HG03196 (cell line): ENCODE data around the gene PSPH.

ENCODE experiments used
- ATAC-seq: cut with Tn5 transposase; IDR thresholded peaks from one replicate; pipeline ENCODE4 v1.9.1; 2021; ENCODE audit not compliant: unreplicated experiment

PSPH gene

DNA sequence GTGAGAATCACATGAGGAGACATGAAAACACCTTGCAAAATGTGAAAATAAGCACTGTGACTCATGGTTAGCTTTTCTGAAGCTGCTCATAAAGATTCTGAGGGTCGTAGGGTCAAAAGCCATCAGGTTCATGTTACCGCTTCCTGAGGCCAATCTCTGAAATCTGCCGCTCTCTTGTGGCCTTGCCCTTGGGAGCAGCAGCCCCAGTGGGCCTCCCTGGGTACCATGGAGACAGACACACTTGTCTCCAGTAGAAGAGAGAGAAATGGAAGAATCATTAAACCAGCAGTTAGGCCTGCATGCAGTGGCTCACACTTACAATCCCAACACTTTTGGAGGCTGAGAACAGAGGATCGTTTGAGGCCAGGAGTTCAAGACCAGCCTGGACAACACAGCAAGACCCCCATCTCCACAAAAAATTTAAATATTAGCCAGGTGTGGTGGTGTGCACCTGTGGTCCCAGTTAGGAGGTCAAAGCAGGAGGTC, 44.0 kb downstream of the PSPH start:
- ATAC-seq, result no peak

DNA sequence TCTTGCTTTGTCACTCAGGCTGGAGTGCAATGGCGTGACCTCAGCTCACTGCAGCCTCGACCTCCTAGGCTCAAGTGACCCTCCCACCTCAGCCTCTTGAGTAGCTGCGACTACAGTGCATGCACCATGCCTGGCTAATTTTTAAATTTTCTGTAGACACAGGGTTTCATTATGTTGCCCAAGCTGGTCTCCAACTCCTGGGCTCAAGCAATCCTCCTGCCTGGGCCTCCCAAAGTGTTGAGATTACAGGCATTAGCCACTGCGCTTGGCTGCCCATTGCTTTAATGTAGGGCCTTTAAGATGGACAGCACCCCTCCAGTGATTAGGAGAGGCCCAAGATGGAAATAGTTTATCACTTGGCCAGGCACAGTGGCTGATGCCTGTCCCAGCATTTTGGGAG, 47.5 kb downstream of the PSPH start:
- no peak for ATAC-seq

- ATAC-seq, result no peak
Measured at GRCh38 chr7:55996856-55997500, 54.3 kb downstream of the PSPH start.

DNA sequence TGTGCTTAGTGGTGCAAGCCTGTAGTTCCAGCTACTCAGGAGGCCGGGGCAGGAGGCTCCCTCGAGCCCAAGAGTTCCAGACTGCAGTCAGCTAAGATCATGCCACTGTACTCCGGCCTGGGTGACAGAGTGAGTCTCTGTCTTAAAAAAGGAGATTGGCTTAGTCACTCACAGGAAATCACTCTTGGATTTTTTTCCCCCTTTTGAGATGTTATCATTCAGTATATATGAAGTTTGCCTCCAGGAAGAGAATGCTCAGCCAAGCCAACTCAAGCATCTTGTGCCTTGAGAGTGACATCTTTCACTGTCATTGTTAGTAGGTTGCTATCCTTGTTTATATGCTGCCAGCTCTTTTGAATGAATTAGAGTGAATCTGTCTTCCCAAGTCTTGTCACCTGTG, 58.9 kb downstream of the PSPH start:
- ATAC-seq, result no peak

DNA sequence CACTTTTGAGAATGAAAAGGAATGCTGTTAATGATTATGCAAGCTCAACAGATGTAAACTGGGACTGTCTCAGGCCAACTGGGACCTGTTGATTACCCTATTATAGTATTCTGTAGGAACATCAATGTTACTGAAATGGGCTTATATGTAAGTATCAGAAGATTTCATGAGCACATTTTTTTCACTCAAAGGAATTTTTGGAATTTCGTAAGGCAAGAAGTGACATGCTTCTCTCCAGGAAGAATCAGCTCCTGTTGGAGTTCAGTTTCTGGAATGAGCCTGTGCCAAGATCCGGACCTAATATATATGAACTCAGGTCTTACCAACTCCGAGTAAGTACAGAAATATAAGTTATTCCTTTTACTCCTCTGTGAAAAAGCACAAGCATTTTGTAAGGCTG, 67.7 kb downstream of the PSPH start:
- ATAC-seq, result no peak

- no peak for ATAC-seq
Measured at GRCh38 chr7:55980266-55980665, 71.0 kb downstream of the PSPH start.

- no peak for ATAC-seq
Measured at GRCh38 chr7:55977831-55978230, 73.4 kb downstream of the PSPH start.

DNA sequence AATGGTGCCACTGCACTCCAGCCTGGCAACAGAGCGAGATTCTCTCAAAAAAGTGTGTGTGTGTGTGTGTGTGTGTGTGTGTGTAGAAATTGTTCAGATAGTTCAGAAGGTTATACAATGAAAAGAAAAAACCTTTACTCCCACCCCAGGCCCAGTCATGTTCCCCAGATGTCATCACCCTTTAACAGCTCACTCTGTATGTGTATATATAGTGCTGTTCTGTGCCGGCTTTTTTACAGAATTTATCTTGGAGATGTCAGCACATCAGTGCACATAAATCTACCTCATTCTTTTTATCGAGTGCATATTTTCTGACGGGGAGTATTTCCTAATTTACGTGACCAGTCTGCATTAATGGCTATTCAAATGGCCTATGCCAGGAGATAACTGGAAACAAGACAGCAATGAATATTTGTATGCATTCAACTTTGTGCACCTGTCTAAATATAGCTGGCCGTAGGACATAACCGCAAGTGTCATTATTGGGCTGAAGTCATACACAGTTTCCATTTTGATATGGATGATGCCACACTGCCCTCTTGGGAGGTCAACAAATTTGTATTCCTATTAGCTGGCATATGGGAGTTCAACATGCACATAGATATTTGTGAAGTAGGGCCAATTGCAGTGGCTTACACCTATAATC, 75.1 kb downstream of the PSPH start:
- ATAC-seq, result no peak

DNA sequence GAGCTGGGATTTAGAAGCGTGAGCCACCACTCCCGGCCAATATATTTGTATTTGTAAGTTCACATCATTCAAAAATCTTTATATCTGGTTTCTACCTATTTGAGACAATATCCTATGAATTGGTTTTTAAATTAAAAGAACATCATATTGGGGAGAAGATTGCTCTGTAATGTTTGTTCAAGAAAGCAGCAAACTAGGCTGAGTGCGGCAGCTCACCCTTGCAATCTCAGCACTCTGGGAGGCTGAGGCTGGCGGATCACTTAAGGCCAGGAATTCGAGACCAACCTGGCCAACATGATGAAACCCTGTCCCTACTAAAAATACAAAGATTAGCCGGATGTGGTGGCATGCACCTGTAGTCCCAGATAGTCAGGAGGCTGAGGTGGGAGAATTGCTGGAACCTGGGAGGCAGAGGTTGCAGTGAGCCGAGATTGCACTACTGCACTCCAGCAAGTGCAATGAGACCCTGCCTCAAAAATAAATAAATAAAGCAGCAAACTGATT, 77.4 kb downstream of the PSPH start:
- ATAC-seq, result no peak

DNA sequence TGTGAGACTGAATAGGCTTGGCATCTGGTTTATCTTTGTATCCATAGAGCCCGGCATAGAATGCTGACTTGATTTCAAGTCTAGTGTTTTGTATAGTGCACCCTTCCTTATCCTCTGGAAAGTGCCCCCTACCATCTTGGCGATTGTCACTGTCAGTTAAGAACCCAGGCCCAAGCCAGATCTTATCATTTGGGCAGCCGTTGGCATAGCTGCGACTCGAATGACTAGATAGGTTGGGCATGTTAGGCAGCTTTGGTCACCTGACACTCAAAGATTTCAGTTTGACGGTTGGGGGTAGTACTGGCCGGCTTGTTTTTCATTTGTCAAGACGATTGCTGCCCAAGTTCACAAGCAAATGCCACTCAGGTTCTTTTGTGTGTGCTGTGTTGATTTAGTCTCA, 80.3 kb downstream of the PSPH start:
- ATAC-seq, result no peak

DNA sequence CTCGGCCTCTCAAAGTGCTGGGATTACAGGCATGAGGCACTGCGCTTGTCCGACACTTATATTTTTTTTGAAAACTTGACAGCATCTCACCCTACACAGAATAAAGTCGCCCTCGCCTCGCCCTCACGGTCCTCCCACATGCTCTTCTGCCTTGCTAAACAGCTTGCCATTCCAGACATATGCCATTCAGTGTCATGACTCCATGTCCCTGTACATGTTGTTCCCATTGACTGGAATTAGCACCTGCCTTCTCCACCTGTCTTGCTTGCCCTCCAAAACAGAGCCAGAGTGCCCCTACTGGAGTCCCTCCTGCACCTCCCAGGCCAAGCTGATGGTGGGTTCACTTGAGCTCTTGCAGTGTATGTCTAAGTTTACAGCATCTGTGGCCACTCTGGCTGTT, 80.7 kb downstream of the PSPH start:
- no peak for ATAC-seq

GRCh38 chr7:55969391-55969790, 81.9 kb downstream of the PSPH start:
- ATAC-seq, result no peak

DNA sequence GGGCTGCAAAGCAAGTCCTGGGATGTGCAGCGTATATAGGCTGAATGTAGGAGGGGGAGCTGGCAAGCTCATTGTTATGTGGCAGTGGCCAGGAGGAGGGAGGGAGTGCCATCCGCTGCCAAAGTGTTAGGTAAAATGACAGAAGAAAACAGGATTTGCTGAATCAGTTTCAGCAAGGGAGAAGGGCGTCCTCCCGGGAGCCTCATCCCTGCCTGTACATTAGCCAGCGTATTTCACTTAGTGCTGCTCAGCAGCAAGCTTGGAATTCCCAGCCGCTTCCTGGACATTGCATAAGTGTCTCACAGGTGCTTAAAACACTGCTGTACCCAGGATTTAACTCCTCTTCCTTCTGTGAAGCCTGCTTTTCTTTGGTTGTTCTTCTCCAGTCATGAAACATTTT, 84.4 kb downstream of the PSPH start:
- no peak for ATAC-seq

DNA sequence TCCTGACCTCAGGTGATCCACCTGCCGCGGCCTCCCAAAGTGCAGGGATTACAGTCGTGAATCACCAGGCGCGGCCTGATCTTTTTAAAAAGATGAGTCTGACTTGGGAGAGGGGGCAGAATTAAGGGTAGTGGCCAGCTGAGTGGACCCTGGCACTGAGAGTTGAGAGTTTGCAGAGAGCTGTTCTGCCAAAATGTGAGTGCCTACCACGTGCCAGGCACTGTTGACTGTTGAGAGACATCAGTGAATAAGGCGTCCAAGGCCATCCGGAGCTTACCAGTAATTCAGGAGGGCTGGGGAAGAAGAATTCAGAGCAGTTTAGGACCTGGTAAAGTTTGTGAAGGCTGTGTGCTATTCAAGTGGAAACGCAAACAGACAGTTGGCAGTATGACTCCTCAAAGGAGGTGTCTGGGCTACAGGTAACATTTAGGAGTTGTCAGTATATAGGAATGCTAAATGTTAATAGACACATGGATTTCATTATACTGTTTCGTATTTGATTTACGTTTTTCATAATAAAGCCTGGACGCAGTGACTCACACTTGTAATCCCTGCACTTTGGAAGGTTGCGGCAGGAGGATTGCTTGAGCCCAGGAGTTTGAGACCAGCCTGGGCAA, 85.3 kb downstream of the PSPH start:
- ATAC-seq, result no peak

DNA sequence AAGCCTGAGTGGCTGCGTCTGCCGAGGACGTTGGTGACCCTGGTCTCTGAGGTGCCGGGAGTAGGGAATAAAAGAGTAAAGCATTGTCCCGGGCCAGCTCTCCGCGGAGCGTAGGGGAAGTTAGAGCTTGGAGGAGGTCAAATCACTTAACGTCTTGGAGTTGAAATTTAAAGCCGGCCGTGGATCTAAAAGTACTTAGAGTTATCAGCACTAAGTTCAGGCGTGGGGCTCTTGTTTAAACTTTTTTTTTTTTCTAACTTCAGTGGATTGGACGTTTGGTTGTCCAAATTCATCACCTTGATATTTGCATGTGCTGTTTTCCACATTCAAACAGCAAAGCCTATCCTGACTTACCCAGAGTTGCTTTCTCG, 86.2 kb downstream of the PSPH start:
- ATAC-seq, result no peak

DNA sequence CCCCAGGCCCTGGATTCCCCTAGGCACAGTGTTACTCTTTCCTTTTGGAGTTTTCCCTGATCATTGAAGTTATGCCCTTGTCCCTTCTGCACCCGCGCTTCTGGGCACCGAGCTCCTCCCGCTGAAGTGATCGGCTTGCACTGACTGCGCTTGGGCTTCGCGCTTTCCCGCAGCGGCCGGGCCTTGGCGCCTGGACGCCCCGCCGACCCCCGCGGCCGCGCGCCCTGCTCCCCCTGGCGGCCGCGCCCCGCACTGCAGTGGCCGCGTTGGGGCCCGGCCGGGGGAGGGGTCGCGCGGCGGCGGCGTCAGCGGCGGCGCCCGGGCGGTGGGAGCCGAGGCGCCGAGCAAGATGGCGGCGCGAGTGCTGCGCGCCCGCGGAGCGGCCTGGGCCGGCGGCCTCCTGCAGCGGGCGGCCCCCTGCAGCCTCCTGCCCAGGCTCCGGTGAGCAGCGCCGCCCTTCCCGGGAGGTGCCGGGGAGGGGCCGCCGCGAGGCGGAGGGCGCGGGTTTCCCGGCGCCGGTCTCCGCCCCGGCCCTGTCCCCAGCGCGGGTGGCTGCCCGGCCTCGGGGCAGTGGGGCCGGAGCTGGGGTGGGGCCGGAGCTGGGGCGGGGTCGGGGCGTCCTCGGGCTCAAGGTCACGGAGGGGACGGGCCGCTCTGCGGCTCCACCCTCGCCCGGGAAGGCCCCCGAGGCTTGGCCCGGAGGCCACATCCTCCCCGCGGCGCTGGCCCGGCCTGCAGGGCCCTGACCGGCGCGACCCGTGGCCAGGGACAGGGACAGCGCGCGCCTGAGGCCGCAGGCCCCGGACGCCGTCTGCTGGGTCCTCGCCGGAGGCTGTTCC, 86.8 kb downstream of the PSPH start, which contains the start of gene NIPSNAP2:
NIPSNAP2 (plus strand) TSS at position 325 of the 839 bp plus-strand sequence; CDS start at position 350, 25 bp downstream.
- peak; percentile 73 for ATAC-seq

- ATAC-seq, result no peak
Measured at GRCh38 chr7:55963584-55964168, 87.6 kb downstream of the PSPH start.

DNA sequence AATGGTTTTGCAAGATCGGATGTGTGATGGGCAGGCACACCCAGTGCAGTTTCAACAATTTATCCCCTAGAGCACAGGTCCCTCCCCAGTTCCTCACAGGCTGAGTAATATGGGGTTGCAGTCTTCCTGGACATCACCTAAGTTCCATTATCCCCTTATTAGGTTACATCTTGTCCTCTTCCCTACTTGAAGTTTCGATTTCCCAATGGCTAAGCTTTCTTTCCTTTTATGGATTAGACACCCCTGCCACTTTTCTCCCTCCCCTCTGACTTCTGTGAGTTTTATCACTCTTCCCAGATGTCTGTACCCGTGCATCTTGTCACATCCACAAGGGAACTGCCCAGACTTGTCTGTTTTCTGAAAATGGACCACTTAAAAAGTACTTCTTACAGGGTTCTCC, 89.2 kb downstream of the PSPH start:
- no peak for ATAC-seq
